Lung (tissue), 12 donors: Measurements from ENCODE around the gene UST. TPM values are rescaled to one million over a fixed set of nuclear protein-coding genes. Genes with fewer than 3 reads are reported as not detected.

Experiments used
- ATAC-seq: fragments of 200-7000 bp; cut with Tn5 transposase; one replicate; pipeline ENCODE4 v1.9.1; 2020; ENCODE audit warnings: moderate number of reproducible peaks; ENCODE audit not compliant: insufficient read depth, low FRiP score
- DNase-seq, 3 donors: peaks; one replicate each; pipeline ENCODE4 v3.0.0-alpha.2; 2013 to 2017
- H3K27ac ChIP-seq, 2 donors: one replicate each; pipeline ENCODE4 v1.5.1; 2013; ENCODE audit warnings: mild to moderate bottlenecking in 2 of 2, moderate library complexity in 2 of 2, control low read depth in 1 of 2, inconsistent platforms in 1 of 2, low read depth in 1 of 2, low read length in 1 of 2
- H3K27me3 ChIP-seq, 3 donors: one replicate each; pipeline ENCODE4 v1.5.1; 2013; ENCODE audit warnings: low read length in 2 of 3; ENCODE audit not compliant: control insufficient read depth in 3 of 3, insufficient read depth in 3 of 3
- H3K36me3 ChIP-seq, 4 donors: one replicate each; pipeline ENCODE4 v1.5.1; 2013; ENCODE audit warnings: low read length in 4 of 4, mild to moderate bottlenecking in 1 of 4, moderate library complexity in 1 of 4; ENCODE audit not compliant: control insufficient read depth in 4 of 4, insufficient read depth in 4 of 4
- H3K4me1 ChIP-seq, 5 donors: one replicate each; pipeline ENCODE4 v1.5.1; 2013; ENCODE audit warnings: low read length in 5 of 5, mild to moderate bottlenecking in 2 of 5, moderate library complexity in 1 of 5; ENCODE audit not compliant: control insufficient read depth in 5 of 5, insufficient read depth in 5 of 5
- H3K4me3 ChIP-seq: one replicate; pipeline ENCODE4 v1.5.1; 2013; ENCODE audit warnings: mild to moderate bottlenecking, control low read depth, moderate library complexity
- H3K9ac ChIP-seq, 2 donors: one replicate each; pipeline ENCODE4 v1.5.1; 2013; ENCODE audit warnings: low read length in 2 of 2, control low read depth in 1 of 2; ENCODE audit not compliant: insufficient read depth in 1 of 2
- H3K9me3 ChIP-seq, 4 donors: one replicate each; pipeline ENCODE4 v1.5.1; 2013; ENCODE audit warnings: low read length in 3 of 4, mild to moderate bottlenecking in 1 of 4, moderate library complexity in 1 of 4; ENCODE audit not compliant: control insufficient read depth in 4 of 4, insufficient read depth in 3 of 4
- CTCF ChIP-seq: IDR thresholded peaks from 2 replicates; pipeline ENCODE4 v1.5.1; 2012; ENCODE audit warnings: mild to moderate bottlenecking; ENCODE audit errors: control extremely low read depth, extremely low read depth
- WGBS, 2 donors: extraction: QIAGEN DNeasy Blood & Tissue Kit; methylation state at CpG; one replicate each; pipeline ENCODE4 v1.1.7; 2013; 5-methylcytosine and 5-hydroxymethylcytosine counted together
- polyA plus RNA-seq, 2 donors: library from polyadenylated mRNA; stranded (reverse); fragments of 200-250 nt; gene quantifications; one replicate each; pipeline ENCODE4 v1.2.1, GENCODE V29; 2013
- total RNA-seq, 2 donors: library from RNA; depleted of rRNA in 1 of 2; stranded (reverse); fragments of >200 nt in 1 of 2; gene quantifications; one replicate each; pipeline ENCODE4 v1.2.1, GENCODE V29; 2014 to 2021
- donor health status: control.
- donor health status: control.
- donor health status: Bipolar disorder and iron deficiency.
- donor health status: healthy.
- donor health status: DM: yes; HTN: yes; CAD: no.

Gene UST
- total and polyA plus RNA-seq, 4 donors, result 4.5 to 24.0 (median 7.1) TPM

- H3K9ac ChIP-seq, result no peak overlapping the region
- no peak for TF ChIP-seq CTCF
- H3K36me3 ChIP-seq, result no peaks in the 10 kb centered on the region
- H3K27ac ChIP-seq, result no peak overlapping the region
- ATAC-seq (no peak), DNase-seq (no peak)
- WGBS, 2 donors, result 91 to 97% methylated on average over 3 of the region's 3 CpGs
- no peak overlapping the region for H3K4me3 ChIP-seq
- H3K27me3 ChIP-seq, result no peaks in the 10 kb centered on the region
- H3K9me3 ChIP-seq, result no peaks in the 10 kb centered on the region
- H3K4me1 ChIP-seq, result peaks cover 4 to 43% (median 9%) of the 10 kb centered on the region in 5 donors
These were observed 316.6 kb downstream of the UST start for GRCh38 chr6:149063468-149063867.

GRCh38 chr6:149064001-149064659 lies 317.3 kb downstream of the UST start:
- Histone ChIP-seq H3K4me3 (no peak overlapping the region), H3K4me1 (peaks cover 1 to 37% (median 9%) of the 10 kb centered on the region in 5 donors), H3K27ac (no peak overlapping the region), H3K27me3 (no peaks in the 10 kb centered on the region), H3K9ac (no peak overlapping the region), H3K36me3 (no peaks in the 10 kb centered on the region), H3K9me3 (no peaks in the 10 kb centered on the region)
- DNase-seq (no peak), ATAC-seq (no peak)
- 93 to 97% methylated on average over 5 of the region's 5 CpGs for WGBS, 2 donors
- TF ChIP-seq CTCF, result no peak

- no peak for TF ChIP-seq CTCF
- Histone ChIP-seq H3K4me1 (peaks cover 0 to 32% (median 9%) of the 10 kb centered on the region in 5 donors), H3K27me3 (no peaks in the 10 kb centered on the region), H3K36me3 (no peaks in the 10 kb centered on the region), H3K27ac (no peak overlapping the region), H3K4me3 (no peak overlapping the region), H3K9me3 (no peaks in the 10 kb centered on the region), H3K9ac (no peak overlapping the region)
- no peak for ATAC-seq
- no peak for DNase-seq
- WGBS, 2 donors, result 88 to 94% methylated on average over 7 of the region's 7 CpGs
These were observed 317.8 kb downstream of the UST start for GRCh38 chr6:149064660-149065015.

- Histone ChIP-seq H3K36me3 (no peaks in the 10 kb centered on the region), H3K4me3 (no peak overlapping the region), H3K27me3 (no peaks in the 10 kb centered on the region), H3K9me3 (no peaks in the 10 kb centered on the region), H3K27ac (no peak overlapping the region), H3K4me1 (peaks cover 0 to 28% (median 9%) of the 10 kb centered on the region in 5 donors), H3K9ac (no peak overlapping the region)
- TF ChIP-seq CTCF, result no peak
- ATAC-seq, result no peak
- DNase-seq, result no peak
- WGBS, 2 donors, result 92 to 97% methylated on average over 4 of the region's 4 CpGs
These were observed 318.3 kb downstream of the UST start for GRCh38 chr6:149065121-149065520.
